Measurements from ENCODE around the gene LUC7L3.
"Not testable (repeated sequence)": the region's sequence is repeated elsewhere in the genome, so short reads cannot be mapped to it uniquely, and the experiment has no call there.

Gene LUC7L3

GRCh38 chr17:50710650-50711049 lies 8.8 kb upstream of the LUC7L3 start:
- no peak for DNase-seq

GRCh38 chr17:50712641-50713040 lies 6.8 kb upstream of the LUC7L3 start:
- DNase-seq, result no peak

- no peak for DNase-seq
These were observed 3.9 kb upstream of the LUC7L3 start for GRCh38 chr17:50715471-50715870.

GRCh38 chr17:50719924-50720794 lies 756 bp downstream of the LUC7L3 start:
- no peak for DNase-seq

- DNase-seq, result no peak
These were observed 2.0 kb downstream of the LUC7L3 start for GRCh38 chr17:50721194-50722010.

GRCh38 chr17:50722746-50723145 lies 3.3 kb downstream of the LUC7L3 start:
- DNase-seq, result no peak

- not testable (repeated sequence) for DNase-seq
These were observed 5.2 kb downstream of the LUC7L3 start for GRCh38 chr17:50724622-50725021.

- DNase-seq, result no peak
These were observed 6.6 kb downstream of the LUC7L3 start for GRCh38 chr17:50725769-50726655.

GRCh38 chr17:50728112-50728429 lies 8.7 kb downstream of the LUC7L3 start:
- DNase-seq, result no peak

- DNase-seq, result no peak
These were observed 9.7 kb downstream of the LUC7L3 start for GRCh38 chr17:50728881-50729765.

- no peak for DNase-seq
These were observed 12.4 kb downstream of the LUC7L3 start for GRCh38 chr17:50731575-50732460.

GRCh38 chr17:50735287-50735686 lies 15.9 kb downstream of the LUC7L3 start:
- no peak for DNase-seq

- DNase-seq, result no peak
These were observed 17.8 kb downstream of the LUC7L3 start for GRCh38 chr17:50737118-50737698.

GRCh38 chr17:50739098-50739497 lies 19.7 kb downstream of the LUC7L3 start:
- DNase-seq, result no peak

GRCh38 chr17:50745631-50746030 lies 26.2 kb downstream of the LUC7L3 start:
- DNase-seq, result no peak

GRCh38 chr17:50749245-50749644 lies 29.8 kb downstream of the LUC7L3 start:
- no peak for DNase-seq

- no peak for DNase-seq
These were observed 35.1 kb downstream of the LUC7L3 start for GRCh38 chr17:50754521-50754920.

- DNase-seq, result no peak
These were observed 39.1 kb downstream of the LUC7L3 start for GRCh38 chr17:50758524-50758923.

- no peak for DNase-seq
These were observed 39.7 kb downstream of the LUC7L3 start for GRCh38 chr17:50758989-50759544.

- DNase-seq, result no peak
These were observed 42.8 kb downstream of the LUC7L3 start for GRCh38 chr17:50762177-50762576.

Data from NCI-H1092 (cell line).